Vagina (tissue), 2 donors: ENCODE data around the gene PLCB2.

ENCODE experiments used
- CTCF ChIP-seq, 3 experiments: fragments of 450-650 bp in 2 of 3; fragments of 200-600 bp in 1 of 3; sonication (generic) in 1 of 3; IDR thresholded peaks; one replicate each; pipeline ENCODE4 v1.5.1; 2017 to 2019; ENCODE audit warnings: antibody characterized with exemption in 3 of 3, mild to moderate bottlenecking in 2 of 3, moderate library complexity in 2 of 3
- POLR2AphosphoS5 ChIP-seq, 2 donors: sonication (generic); formaldehyde crosslinking; IDR thresholded peaks; one replicate each; pipeline ENCODE4 v1.9.0; 2017; ENCODE audit warnings: antibody characterized with exemption in 2 of 2, mild to moderate bottlenecking in 2 of 2, low read depth in 1 of 2; ENCODE audit not compliant: insufficient read depth in 1 of 2

- TF ChIP-seq CTCF (IDR thresholded peaks at IDR 0.05) (no peak), POLR2AphosphoS5 (IDR thresholded peaks at IDR 0.05; ENCODE audit: insufficient read depth in 1 of 2, low read depth in 1 of 2) (no peak)
Measured at GRCh38 chr15:40251486-40252140, 56.1 kb downstream of the PLCB2 start.
